Measurements from ENCODE around the gene DECR2. TPM values are rescaled to one million over a fixed set of nuclear protein-coding genes. Genes with fewer than 3 reads are reported as not detected.

Gene DECR2
- total and polyA plus RNA-seq, 9 of the 15 experiments (the other 6 are each of a cell fraction or from before 2014, with no cell fraction given), result 1.0 to 31.9 (median 10.3) TPM

GRCh38 chr16:425082-425718 is 23.5 kb downstream of the DECR2 start, which contains the start of gene RAB11FIP3 (continued):
- no peak for TF ChIP-seq ZBTB40 (IDR thresholded peaks at IDR 0.05)
- no peak for TF ChIP-seq ZBTB40 (CRISPR knock-in tag; IDR thresholded peaks at IDR 0.05)
- TF ChIP-seq ADNP (tag; IDR thresholded peaks at IDR 0.05), result no peak
- TF ChIP-seq CTBP1 (IDR thresholded peaks at IDR 0.05; ENCODE audit: borderline replicate concordance), result peak; percentile 69; the same call in 1 of the 2 replicates
- no peak for TF ChIP-seq SIRT6 (IDR thresholded peaks at IDR 0.05; ENCODE audit: low read depth, low read length)
- peak; percentile 70; the same call in 1 of the 2 replicates for TF ChIP-seq ZNF583 (CRISPR knock-in tag; IDR thresholded peaks at IDR 0.05)
- peak; percentile 70 for TF ChIP-seq SMAD4 (CRISPR knock-in tag; conservative IDR thresholded peaks at IDR 0.05)
- TF ChIP-seq EGR1 (conservative IDR thresholded peaks at IDR 0.05), result peak; percentile 63
- no peak for TF ChIP-seq CTCFL (IDR thresholded peaks at IDR 0.05; ENCODE audit: borderline replicate concordance, insufficient read depth, low read depth, low read length, poor library complexity, severe bottlenecking)
- no peak for TF ChIP-seq THRB (CRISPR knock-in tag; conservative IDR thresholded peaks at IDR 0.05)
- peak; percentile 16 to 18; a peak in 1 of 4 replicates for TF ChIP-seq UBTF (IDR thresholded peaks at IDR 0.05; ENCODE audit: borderline replicate concordance in 1 of 2, low read depth in 2 of 2, low read length in 2 of 2)

Measured in K562 (cell line).